GM18511 (cell line): ENCODE results near the gene SPDYE1.

ENCODE experiments used
- ATAC-seq: cut with Tn5 transposase; IDR thresholded peaks from one replicate; pipeline ENCODE4 v1.9.1; 2021; ENCODE audit warnings: mild to moderate bottlenecking, moderate library complexity; ENCODE audit not compliant: unreplicated experiment

Gene SPDYE1

DNA sequence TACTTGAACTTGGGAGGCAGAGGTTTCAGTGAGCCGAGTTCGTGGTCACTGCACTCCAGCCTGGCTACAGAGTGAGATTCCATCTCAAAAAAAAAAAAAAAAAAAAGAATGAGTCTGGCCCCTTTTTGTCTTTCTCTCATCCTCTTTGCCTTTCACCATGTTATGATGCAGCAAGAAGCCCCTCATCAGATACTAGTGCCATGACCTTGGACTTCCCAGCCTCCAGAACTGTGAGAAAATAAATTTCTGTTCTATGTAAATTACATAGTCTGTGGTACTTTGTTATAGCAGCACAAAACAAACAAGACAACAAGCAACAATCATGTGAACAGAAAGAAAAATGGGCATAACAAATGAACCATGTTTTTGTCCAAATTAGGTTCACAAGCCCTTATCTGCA, 44.5 kb downstream of the SPDYE1 start:
- no peak for ATAC-seq

DNA sequence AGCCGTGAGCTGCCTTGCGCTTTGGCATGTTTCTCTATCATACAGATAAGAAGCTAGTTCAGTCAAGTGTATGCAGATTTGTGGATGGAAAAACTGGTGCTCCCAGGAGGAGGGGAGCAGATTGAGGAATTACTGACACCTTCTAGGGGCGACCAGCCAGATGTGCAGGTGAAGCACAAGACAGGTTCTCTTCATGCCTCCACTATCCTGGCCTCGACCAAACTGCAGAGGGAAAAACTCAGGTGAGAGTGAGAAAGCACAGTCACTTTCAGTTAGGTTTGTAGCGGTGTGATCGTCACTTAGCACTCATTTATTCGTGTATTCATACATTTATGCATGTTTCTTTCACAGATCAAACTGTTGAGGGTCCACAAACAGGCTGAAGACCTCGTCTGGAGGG, 46.2 kb downstream of the SPDYE1 start:
- no peak for ATAC-seq

DNA sequence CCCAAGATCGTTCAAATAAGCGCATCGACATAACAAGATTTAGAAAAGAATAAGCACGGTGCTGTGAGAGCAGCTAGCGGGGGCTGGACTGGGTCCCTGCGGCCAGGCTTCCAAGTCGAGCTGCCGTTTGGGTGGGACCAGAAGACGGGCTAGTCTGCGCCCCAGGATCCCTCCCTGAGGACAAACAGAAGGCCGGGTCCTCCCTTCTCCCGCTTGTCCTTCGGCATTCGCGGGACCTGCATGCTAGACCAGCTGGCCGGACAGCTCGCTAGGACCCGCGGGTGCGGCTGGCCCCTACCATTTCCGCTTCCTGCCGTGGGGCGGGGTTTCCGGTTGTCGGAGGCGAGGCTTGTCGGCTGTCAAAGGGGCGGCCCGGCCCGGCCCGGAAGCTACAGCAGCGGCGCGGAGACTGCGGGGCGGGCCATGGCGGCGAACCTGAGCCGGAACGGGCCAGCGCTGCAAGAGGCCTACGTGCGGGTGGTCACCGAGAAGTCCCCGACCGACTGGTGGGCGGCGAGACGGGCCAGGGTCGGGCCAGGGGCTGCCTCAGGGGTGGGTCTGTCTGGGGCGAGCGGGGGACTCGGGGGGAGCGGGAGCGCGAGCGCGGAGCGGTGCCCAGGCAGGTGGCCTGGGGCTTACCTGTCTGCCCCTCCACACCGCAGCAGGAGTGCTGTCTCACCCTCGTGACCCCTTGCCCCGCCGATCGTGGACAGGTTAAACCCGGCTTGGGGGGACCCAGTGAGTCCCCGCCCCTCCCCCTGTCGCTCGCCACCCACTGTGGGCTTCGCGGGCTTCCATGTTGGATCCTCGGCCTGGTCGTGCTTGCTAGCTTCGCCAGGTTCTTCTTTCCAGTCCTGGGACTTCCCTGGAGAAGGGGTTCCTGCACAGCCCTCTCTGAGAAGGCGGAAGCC, 46.9 kb downstream of the SPDYE1 start, which contains the start of gene DBNL:
DBNL (plus strand) TSS at position 388 of the 911 bp plus-strand sequence; CDS start at position 424, 36 bp downstream.
- peak; percentile 74 for ATAC-seq

- peak; percentile 22 for ATAC-seq
Observed at GRCh38 chr7:44045226-44046014, 47.7 kb downstream of the SPDYE1 start.

GRCh38 chr7:44046321-44047061, 48.8 kb downstream of the SPDYE1 start:
- peak; percentile 68 for ATAC-seq

DNA sequence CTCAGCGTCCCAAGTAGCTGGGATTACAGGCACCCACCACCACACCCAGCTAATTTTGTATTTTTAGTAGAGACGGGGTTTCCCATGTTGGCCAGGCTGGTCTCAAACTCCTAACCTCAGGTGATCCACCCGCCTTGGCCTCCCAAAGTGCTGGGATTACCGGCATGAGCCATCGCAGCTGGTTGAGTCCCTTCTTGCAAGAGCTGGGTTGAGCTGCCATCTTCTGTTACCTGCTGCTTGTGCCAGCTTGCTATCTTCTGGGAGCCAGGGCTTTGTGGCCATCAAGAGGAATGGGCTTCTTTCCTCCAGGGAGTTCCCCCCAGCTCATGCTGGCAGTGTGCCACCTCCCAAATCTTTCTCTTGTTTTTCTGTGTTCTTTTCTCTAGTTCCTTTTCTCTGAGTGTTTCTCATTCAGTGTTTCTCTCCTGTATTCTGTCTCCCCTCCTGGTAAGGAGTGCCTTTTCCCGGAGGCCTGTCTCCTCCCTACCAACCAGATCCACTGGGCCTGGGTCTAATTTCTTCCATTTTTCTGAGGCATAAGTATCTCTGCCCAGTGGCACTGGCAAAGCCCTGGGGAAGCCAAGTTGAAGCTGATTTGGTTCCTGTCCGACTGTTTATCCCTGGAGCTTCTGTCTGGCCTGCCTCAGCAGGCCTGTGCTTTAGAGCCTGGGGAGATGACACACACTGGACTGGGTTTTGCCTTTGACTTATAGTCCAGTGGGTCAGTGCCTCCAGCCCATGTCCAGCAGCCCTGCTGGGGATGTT, 50.5 kb downstream of the SPDYE1 start:
- no peak for ATAC-seq

DNA sequence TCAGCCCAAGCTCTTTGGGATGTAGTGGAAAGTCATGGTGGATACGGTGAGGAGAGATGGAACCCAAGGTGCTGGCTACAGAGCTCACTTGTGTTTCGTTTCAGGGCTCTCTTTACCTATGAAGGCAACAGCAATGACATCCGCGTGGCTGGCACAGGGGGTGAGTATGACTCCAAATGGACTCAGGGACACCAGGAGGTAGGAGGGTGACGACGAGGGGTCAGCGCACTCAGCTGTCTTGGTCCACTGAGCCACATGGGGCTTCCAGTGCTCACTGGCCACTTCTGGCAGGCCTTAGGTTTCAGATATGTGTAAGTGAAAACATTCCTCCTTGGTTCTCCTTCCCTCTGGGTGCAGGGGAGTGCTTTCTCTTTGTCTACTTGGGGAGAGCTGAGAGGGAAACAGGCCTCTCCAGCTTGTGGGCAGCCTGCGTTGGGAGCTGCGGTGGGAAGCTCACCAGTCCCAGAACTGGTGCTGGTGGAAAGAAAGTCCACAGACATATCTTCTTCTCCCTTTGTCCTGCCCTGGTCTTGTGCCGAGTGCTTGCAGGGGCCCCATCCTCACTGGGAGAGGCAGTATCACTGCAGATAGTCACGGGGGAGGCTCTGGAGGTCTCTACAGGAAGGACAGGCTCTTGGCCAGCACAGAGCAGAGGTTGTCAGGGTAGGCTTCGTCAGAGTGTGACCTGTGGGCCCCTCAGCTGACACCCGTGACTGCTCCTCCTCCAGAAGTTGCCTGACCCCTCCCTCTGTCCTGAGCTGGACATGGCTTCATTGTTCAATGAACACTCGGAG, 52.6 kb downstream of the SPDYE1 start:
- ATAC-seq: no peak

DNA sequence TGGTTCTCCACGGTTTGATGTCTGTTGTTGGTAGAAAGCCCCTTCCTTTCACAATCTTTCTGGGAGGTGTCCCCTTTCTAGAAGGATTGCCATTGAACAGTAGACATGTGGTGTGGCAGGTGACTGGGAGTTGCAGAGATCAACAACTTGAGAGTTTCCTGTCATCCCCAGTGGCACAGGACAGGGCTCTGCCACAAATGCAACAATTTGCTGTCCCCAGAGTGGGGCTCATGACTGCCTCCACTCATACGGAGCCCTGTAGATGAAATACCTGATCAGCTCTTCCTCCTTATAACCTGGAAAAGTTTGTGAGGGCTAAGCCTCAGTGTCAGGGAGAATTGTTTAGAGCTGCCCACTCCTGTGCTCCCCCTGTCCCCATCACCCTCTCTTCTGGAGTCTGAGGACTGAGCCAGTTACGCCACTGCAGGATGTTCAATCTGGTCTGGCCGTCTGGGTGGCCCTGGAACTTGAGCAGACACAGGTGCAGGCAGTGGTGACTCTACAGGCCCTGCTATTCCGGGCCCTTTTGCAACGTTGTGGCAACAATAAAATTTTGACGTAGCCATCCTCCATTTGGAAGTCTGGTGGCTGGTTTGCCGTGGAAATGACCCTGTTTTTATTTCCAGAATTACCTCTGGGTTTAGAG, 53.3 kb downstream of the SPDYE1 start:
- ATAC-seq: no peak

DNA sequence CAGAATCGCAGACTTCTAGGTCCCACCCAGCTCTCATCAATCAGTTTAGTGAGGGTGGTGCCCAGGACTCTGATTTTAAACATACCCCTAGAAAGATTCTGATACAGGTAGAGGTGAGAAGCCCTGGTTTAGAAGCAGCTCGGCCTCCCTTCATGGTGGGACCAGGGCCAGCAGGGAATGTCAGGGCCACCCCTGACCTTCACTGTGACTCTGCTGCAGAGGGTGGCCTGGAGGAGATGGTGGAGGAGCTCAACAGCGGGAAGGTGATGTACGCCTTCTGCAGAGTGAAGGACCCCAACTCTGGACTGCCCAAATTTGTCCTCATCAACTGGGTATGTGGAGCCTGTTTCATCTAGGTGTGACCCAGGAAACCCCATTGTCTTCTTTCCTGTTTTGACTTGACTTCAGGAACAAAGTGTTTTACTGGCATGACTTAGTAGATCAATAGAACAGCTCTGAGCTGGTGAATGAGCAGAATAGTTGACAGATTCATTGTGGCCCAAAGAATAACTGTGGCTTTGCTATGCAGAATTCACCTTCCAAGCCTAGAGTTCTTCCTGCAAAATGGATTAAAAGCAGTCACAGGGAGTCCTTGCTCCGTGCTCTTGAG, 54.0 kb downstream of the SPDYE1 start:
- no peak for ATAC-seq

DNA sequence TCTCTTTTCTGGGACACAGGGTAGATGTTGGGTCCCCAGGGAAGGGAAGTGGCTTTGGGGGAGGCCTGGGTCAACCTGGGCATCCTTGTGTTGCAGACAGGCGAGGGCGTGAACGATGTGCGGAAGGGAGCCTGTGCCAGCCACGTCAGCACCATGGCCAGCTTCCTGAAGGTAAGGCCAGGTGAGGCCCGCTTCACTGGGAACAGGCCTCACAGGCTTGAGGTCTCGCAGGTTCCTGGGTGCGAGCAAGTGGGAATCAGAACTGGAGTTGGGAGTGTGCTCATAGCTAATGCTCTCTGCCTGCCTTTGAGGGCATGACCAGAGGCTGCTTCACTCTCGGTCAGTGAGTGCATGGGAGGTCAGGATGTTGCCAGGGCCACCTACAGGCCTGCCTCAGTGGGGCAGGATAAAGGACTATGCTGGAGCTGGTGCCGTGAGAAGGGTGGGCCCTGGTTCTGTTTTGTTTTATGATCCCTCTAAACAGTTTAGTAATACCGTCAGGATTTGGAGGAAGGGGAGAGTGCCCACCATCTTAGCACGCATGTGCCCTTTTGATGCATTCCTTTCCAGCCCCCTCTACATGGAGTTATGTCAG, 55.2 kb downstream of the SPDYE1 start:
- no peak for ATAC-seq

GRCh38 chr7:44056681-44057080, 59.0 kb downstream of the SPDYE1 start:
- no peak for ATAC-seq

DNA sequence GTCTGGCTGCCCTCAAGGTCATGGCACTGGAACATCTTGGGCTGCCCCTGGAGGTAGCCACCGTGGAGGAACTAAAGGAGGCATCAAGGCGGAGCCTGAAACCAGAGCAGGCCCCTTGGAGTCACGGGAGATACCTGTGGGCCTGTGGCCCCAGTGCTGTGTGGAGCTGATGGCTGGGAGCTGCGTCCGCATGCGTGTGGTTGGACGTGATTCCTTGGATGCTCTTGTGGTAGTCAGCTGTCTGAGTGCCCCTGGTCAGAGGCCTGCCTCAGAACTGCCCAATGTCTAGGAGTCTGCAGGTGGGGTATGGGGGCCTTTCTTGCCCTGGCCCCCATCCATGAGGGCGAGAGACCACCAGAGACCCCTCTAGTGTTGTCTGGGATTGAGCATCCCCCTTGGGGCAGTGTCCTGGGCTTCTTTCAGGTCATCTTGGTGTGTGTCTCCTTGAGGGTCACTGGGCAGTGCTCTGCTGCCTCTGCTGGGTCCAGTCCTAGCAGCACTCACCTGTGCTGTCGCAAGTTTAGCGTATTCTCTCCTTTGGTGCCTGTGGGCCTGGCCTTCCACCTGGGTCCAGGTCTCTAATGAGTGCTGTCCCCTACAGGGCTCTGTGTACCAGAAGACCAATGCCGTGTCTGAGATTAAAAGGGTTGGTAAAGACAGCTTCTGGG, 59.6 kb downstream of the SPDYE1 start:
- no peak for ATAC-seq

- ATAC-seq: no peak
Observed at GRCh38 chr7:44057849-44058758, 60.4 kb downstream of the SPDYE1 start.

DNA sequence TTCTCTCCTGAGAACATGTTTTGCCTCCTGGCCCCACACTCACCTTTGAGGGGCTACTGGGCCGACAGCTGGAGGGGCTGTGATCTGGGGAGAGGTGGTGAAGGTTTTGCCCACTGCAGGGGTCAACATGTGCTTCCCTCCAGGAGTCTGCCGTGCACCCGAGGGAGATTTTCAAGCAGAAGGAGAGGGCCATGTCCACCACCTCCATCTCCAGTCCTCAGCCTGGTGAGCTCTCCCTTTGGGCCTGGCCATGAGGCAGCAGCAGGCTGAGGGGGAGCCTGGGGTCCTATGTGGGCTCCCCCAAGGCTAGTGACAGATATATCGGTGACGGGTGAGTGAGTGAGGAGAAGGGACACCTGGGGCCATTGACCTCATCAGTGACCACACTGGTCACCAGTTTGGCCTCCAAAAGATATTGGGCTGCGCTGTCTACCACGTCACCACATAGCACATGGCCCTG, 61.1 kb downstream of the SPDYE1 start:
- no peak for ATAC-seq

DNA sequence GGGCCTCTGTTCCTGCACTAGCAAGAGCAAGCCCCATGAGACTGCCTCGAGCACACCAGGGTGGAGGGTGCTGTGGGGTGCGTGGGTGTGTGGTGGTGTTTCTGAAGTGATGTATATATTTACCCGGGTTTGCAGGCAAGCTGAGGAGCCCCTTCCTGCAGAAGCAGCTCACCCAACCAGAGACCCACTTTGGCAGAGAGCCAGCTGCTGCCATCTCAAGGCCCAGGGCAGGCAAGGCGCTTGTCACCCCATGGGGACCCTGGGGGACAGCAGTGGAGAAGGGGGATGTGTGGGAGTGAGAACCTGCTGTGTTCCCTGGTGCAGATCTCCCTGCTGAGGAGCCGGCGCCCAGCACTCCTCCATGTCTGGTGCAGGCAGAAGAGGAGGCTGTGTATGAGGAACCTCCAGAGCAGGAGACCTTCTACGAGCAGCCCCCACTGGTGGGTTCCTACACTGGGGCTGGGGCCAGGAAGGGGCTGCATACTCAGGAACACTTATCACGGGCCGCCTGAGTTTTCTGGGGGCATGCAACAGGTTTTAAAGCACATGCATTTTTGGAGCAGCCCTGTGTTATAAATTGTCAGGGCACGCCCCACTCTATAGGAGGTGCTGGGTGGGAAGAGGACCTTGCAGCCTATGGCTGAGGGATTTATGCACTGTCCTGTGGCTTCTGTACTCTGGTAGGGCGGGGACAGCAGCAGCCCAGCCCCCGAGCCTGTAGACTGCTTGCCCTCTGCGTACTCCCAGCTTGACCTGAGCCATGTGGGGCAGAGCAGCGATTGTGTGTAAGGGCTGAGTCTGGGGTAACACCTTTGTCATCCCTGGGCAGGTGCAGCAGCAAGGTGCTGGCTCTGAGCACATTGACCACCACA, 61.8 kb downstream of the SPDYE1 start:
- peak; percentile 79 for ATAC-seq
